GM23338 (cell line): ENCODE results near the gene MAP7D3. TPM values are rescaled to one million over a fixed set of nuclear protein-coding genes. Genes with fewer than 3 reads are reported as not detected.
A peak's percentile ranks its signal among the peaks of the same experiment; 100 is the strongest.

Experiments
- ATAC-seq: fragments of 200-7000 bp; cut with Tn5 transposase; 3 replicates; pipeline ENCODE4 v1.9.1; 2020
- DNase-seq: peaks from one replicate; pipeline ENCODE4 v3.0.0-alpha.2; 2015; ENCODE audit warnings: low spot score
- H2AFZ ChIP-seq: fragments of 200-600 bp; sonication (generic); 2 replicates; pipeline ENCODE4 v1.8.0; 2016; ENCODE audit warnings: antibody characterized with exemption, mild to moderate bottlenecking, moderate library complexity
- H3F3A ChIP-seq: fragments of 200-600 bp; sonication (generic); replicated peaks from 2 replicates; pipeline ENCODE4 v1.8.0; 2017; ENCODE audit warnings: antibody characterized with exemption, mixed run types, low read depth
- H3K27ac ChIP-seq: fragments of 200-600 bp; sonication (generic); 2 replicates; pipeline ENCODE4 v1.6.1; 2016; ENCODE audit warnings: low read depth
- H3K27me3 ChIP-seq: fragments of 200-600 bp; sonication (generic); 2 replicates; pipeline ENCODE4 v1.8.0; 2016; ENCODE audit warnings: mild to moderate bottlenecking, mixed run types, moderate library complexity; ENCODE audit not compliant: insufficient read depth
- H3K36me3 ChIP-seq: fragments of 200-600 bp; sonication (generic); 2 replicates; pipeline ENCODE4 v1.8.0; 2016; ENCODE audit warnings: mild to moderate bottlenecking; ENCODE audit not compliant: insufficient read depth
- H3K4me1 ChIP-seq: fragments of 200-600 bp; sonication (generic); 2 replicates; pipeline ENCODE4 v1.8.0; 2016; ENCODE audit warnings: mild to moderate bottlenecking, moderate library complexity; ENCODE audit not compliant: insufficient read depth
- H3K4me2 ChIP-seq: fragments of 200-600 bp; sonication (generic); 2 replicates; pipeline ENCODE4 v1.7.1; 2017; ENCODE audit warnings: mixed run types
- H3K4me3 ChIP-seq: fragments of 200-600 bp; sonication (generic); 2 replicates; pipeline ENCODE4 v1.6.1; 2016; ENCODE audit warnings: mixed run types
- H3K79me2 ChIP-seq: fragments of 200-600 bp; sonication (generic); replicated peaks from 2 replicates; pipeline ENCODE4 v1.8.0; 2017; ENCODE audit warnings: mild to moderate bottlenecking; ENCODE audit not compliant: insufficient read depth
- H3K9me2 ChIP-seq: fragments of 200-600 bp; sonication (generic); 2 replicates; pipeline ENCODE4 v1.8.0; 2017; ENCODE audit not compliant: insufficient read depth
- H4K20me1 ChIP-seq: fragments of 200-600 bp; sonication (generic); replicated peaks from 2 replicates; pipeline ENCODE4 v1.8.0; 2017; ENCODE audit warnings: mild to moderate bottlenecking; ENCODE audit not compliant: insufficient read depth
- H3K27ac Mint-ChIP-seq: 2 replicates; pipeline ENCODE4 v1.8.0; 2020; ENCODE audit warnings: inconsistent platforms, mild to moderate bottlenecking, moderate library complexity, mixed read lengths
- H3K27me3 Mint-ChIP-seq: 3 replicates; pipeline ENCODE4 v1.8.0; 2022; ENCODE audit warnings: low read depth, mild to moderate bottlenecking, moderate library complexity, mixed read lengths, inconsistent platforms; ENCODE audit not compliant: insufficient read depth, poor library complexity
- H3K36me3 Mint-ChIP-seq: 3 replicates; pipeline ENCODE4 v1.8.0; 2021; ENCODE audit warnings: low read depth, mild to moderate bottlenecking, inconsistent platforms, moderate library complexity, mixed read lengths
- H3K4me1 Mint-ChIP-seq: 3 replicates; pipeline ENCODE4 v1.8.0; 2020; ENCODE audit warnings: mild to moderate bottlenecking, inconsistent platforms, mixed read lengths
- H3K4me3 Mint-ChIP-seq: 3 replicates; pipeline ENCODE4 v1.8.0; 2021; ENCODE audit warnings: moderate library complexity, mild to moderate bottlenecking, inconsistent platforms, mixed read lengths
- H3K9me3 Mint-ChIP-seq: 3 replicates; pipeline ENCODE4 v1.8.0; 2020; ENCODE audit warnings: moderate library complexity, mild to moderate bottlenecking, inconsistent platforms, mixed read lengths
- EZH2 ChIP-seq: fragments of 200-600 bp; sonication (generic); IDR thresholded peaks from one replicate; pipeline ENCODE4 v1.8.0; 2017; ENCODE audit warnings: antibody characterized with exemption, mild to moderate bottlenecking, low read depth; ENCODE audit not compliant: unreplicated experiment
- EZH2phosphoT487 ChIP-seq: fragments of 200-600 bp; sonication (generic); IDR thresholded peaks from one replicate; pipeline ENCODE4 v1.8.1; 2018; ENCODE audit warnings: antibody characterized with exemption; ENCODE audit not compliant: unreplicated experiment
- JUNB ChIP-seq: IDR thresholded peaks from one replicate; pipeline ENCODE4 v1.6.1; 2016; ENCODE audit warnings: antibody characterized with exemption; ENCODE audit not compliant: unreplicated experiment
- NANOG ChIP-seq: IDR thresholded peaks from 2 replicates; pipeline ENCODE4 v1.6.1; 2016; ENCODE audit warnings: antibody characterized with exemption, borderline replicate concordance
- POLR2AphosphoS5 ChIP-seq: IDR thresholded peaks from 2 replicates; pipeline ENCODE4 v1.6.1; 2016; ENCODE audit warnings: antibody characterized with exemption, low read depth
- STAT1 ChIP-seq: IDR thresholded peaks from one replicate; pipeline ENCODE4 v1.6.1; 2016; ENCODE audit warnings: antibody characterized with exemption; ENCODE audit not compliant: unreplicated experiment
- polyA plus RNA-seq: library from polyadenylated mRNA; unstranded; fragments of >200 nt; fragmentation: Nextera tagmentation; extraction: Ambion mirVana; gene quantifications from 2 replicates; pipeline ENCODE4 v1.2.1, GENCODE V29; 2016
- total RNA-seq: library from RNA; depleted of rRNA; stranded (reverse); fragments of >200 nt; shearing (Covaris generic); gene quantifications from 2 replicates; pipeline ENCODE4 v1.2.3, GENCODE V29; 2014
- TF ChIP-seq, protein P1 (sequence below): IDR thresholded peaks from 2 replicates; pipeline ENCODE4 v1.6.1; 2016; ENCODE audit warnings: antibody characterized with exemption
- TF ChIP-seq, protein P2 (sequence below): IDR thresholded peaks from one replicate; pipeline ENCODE4 v1.6.1; 2018; ENCODE audit warnings: antibody characterized with exemption; ENCODE audit not compliant: unreplicated experiment
- TF ChIP-seq, protein P3 (sequence below), 2 experiments: fragments of 200-600 bp in 1 of 2; sonication (generic) in 1 of 2; conservative IDR thresholded peaks; 2 replicates each; pipeline versions ENCODE4 v1.5.1 to v1.6.1; 2016 to 2017; ENCODE audit warnings: antibody characterized with exemption in 2 of 2, low read depth in 2 of 2, mild to moderate bottlenecking in 2 of 2, moderate library complexity in 1 of 2

MAP7D3 gene
- total and polyA plus RNA-seq, 2 experiments from 2014 or later: 14.5 to 33.4 TPM

DNA sequence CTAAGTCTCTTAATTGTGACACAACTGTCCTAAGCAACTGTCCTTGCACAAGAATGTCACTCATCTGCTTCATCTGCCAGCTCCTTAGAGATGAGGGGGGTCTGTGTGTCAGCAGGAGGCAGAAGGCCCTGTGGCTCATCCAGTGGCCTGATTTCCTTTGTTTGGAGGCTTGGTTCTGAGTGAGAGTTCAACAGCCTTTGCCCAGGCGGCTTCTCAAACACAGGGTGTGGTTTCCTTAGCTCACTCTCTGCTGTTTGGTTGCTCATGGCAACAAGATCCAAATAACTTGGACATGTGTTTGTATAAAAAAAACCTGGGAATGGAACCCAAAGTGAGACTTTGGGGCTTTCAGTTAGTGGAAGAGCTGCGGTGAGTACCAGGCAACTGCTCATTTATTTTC lies 46.6 kb downstream of the MAP7D3 start:
- peaks cover 26% of the 10 kb centered on the region for H3K4me1 Mint-ChIP-seq

More for the DNA sequence above, 46.6 kb downstream of the MAP7D3 start:
- no peak overlapping the region for H3K4me3 ChIP-seq
- DNase-seq (peak; percentile 37), ATAC-seq (no peak)
- no peaks in the 10 kb centered on the region for H3F3A ChIP-seq
- 0 out of 2 replicates have a peak overlapping the region, but pooled peaks have one; percentile 32 for H3K4me2 ChIP-seq
- peaks cover 1% of the 10 kb centered on the region for H3K27me3 Mint-ChIP-seq
- H3K79me2 ChIP-seq: no peaks in the 10 kb centered on the region
- no peak overlapping the region for H3K27ac Mint-ChIP-seq
- H2AFZ ChIP-seq: no peak overlapping the region
- H4K20me1 ChIP-seq: no peaks in the 10 kb centered on the region
- no peaks in the 10 kb centered on the region; the same call in 2 of the 3 replicates for H3K36me3 Mint-ChIP-seq
- no peak overlapping the region for H3K4me3 Mint-ChIP-seq
- no peaks in the 10 kb centered on the region for H3K9me2 ChIP-seq
- H3K27ac ChIP-seq: no peak overlapping the region
- H3K4me1 ChIP-seq: peaks cover 3% of the 10 kb centered on the region; the same call in 1 of the 2 replicates
- H3K36me3 ChIP-seq: no peaks in the 10 kb centered on the region
- no peaks in the 10 kb centered on the region for H3K9me3 Mint-ChIP-seq
- H3K27me3 ChIP-seq: no peaks in the 10 kb centered on the region
- TF ChIP-seq EZH2 (no peak), NANOG (no peak), JUNB (no peak), POLR2AphosphoS5 (no peak), STAT1 (no peak), EZH2phosphoT487 (no peak)
- TF ChIP-seq, protein P1, sequence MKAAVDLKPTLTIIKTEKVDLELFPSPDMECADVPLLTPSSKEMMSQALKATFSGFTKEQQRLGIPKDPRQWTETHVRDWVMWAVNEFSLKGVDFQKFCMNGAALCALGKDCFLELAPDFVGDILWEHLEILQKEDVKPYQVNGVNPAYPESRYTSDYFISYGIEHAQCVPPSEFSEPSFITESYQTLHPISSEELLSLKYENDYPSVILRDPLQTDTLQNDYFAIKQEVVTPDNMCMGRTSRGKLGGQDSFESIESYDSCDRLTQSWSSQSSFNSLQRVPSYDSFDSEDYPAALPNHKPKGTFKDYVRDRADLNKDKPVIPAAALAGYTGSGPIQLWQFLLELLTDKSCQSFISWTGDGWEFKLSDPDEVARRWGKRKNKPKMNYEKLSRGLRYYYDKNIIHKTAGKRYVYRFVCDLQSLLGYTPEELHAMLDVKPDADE: no peak
- TF ChIP-seq, protein P2, sequence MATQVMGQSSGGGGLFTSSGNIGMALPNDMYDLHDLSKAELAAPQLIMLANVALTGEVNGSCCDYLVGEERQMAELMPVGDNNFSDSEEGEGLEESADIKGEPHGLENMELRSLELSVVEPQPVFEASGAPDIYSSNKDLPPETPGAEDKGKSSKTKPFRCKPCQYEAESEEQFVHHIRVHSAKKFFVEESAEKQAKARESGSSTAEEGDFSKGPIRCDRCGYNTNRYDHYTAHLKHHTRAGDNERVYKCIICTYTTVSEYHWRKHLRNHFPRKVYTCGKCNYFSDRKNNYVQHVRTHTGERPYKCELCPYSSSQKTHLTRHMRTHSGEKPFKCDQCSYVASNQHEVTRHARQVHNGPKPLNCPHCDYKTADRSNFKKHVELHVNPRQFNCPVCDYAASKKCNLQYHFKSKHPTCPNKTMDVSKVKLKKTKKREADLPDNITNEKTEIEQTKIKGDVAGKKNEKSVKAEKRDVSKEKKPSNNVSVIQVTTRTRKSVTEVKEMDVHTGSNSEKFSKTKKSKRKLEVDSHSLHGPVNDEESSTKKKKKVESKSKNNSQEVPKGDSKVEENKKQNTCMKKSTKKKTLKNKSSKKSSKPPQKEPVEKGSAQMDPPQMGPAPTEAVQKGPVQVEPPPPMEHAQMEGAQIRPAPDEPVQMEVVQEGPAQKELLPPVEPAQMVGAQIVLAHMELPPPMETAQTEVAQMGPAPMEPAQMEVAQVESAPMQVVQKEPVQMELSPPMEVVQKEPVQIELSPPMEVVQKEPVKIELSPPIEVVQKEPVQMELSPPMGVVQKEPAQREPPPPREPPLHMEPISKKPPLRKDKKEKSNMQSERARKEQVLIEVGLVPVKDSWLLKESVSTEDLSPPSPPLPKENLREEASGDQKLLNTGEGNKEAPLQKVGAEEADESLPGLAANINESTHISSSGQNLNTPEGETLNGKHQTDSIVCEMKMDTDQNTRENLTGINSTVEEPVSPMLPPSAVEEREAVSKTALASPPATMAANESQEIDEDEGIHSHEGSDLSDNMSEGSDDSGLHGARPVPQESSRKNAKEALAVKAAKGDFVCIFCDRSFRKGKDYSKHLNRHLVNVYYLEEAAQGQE: no peak
- TF ChIP-seq, protein P3, sequence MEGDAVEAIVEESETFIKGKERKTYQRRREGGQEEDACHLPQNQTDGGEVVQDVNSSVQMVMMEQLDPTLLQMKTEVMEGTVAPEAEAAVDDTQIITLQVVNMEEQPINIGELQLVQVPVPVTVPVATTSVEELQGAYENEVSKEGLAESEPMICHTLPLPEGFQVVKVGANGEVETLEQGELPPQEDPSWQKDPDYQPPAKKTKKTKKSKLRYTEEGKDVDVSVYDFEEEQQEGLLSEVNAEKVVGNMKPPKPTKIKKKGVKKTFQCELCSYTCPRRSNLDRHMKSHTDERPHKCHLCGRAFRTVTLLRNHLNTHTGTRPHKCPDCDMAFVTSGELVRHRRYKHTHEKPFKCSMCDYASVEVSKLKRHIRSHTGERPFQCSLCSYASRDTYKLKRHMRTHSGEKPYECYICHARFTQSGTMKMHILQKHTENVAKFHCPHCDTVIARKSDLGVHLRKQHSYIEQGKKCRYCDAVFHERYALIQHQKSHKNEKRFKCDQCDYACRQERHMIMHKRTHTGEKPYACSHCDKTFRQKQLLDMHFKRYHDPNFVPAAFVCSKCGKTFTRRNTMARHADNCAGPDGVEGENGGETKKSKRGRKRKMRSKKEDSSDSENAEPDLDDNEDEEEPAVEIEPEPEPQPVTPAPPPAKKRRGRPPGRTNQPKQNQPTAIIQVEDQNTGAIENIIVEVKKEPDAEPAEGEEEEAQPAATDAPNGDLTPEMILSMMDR (conservative IDR thresholded peaks at IDR 0.05; ENCODE audit: low read depth in 2 of 2): no peak
